GM13977 (cell line): ENCODE results near the gene RNF144B.

Experiments
- DNase-seq: peaks from one replicate; pipeline ENCODE4 v3.0.0; 2012; ENCODE audit warnings: low spot score
- CTCF ChIP-seq: IDR thresholded peaks from 2 replicates; pipeline ENCODE4 v1.5.1; 2012; ENCODE audit warnings: mild to moderate bottlenecking, control low read depth; ENCODE audit not compliant: insufficient read depth; ENCODE audit errors: extremely low read depth, missing control alignments
- in situ Hi-C: fragments of 300-500 bp; cut with MboI; formaldehyde crosslinking; loops from one replicate; pipeline ENCODE4 v1.12.0; 2022; ENCODE audit warnings: low sequenced_read_pairs, low pct_unique_long_range_greater_than_20kb, mixed read lengths, inconsistent platforms; ENCODE audit not compliant: unreplicated experiment

RNF144B gene

DNA sequence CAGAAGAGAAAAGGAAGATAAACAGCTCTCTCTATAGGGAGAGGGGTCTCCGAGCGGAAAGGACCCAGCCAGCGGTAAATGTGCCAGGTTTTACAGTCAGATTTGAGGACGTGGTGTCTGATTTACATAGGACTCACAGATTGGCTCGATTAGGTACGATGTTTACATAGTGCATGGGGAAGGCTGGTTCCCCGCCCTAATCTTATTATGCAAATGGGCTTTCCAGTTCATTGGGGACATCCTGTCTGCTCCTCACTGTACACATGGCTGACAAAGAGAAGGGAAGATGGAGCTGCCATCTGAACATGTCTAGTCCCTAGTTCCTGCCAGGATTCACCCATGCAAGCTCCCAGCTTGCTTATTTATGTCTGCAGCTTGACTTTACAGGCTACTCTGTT, 119.9 kb downstream of the RNF144B start:
- in situ Hi-C loops: loop anchor here (10.0 kb wide), 1 partner anchor 172 kb away; no protein-coding TSS in a partner anchor
- no peak for TF ChIP-seq CTCF
- DNase-seq: no peak

DNA sequence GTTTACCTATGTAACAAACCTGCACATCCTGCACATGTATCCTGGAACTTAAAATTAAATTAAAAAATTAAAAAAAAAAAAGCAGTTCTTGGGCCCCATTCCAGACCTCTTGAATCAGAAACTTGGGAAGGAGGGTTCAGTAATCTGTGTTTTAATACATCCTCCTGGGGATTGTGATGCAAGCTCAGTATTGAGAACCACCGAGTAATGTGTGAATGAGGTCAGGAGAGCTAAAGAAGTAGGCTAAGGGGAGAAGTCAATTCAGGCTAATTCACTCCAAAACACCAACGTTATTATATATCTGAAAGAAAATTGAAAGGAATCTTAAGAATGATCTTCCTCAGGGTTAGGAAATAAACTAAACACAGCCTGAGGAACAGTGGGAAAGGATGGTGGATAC, 120.4 kb downstream of the RNF144B start:
- no peak for DNase-seq
- TF ChIP-seq CTCF: no peak
- in situ Hi-C loops: loop anchor here (10.0 kb wide), 1 partner anchor 173 kb away; no protein-coding TSS in a partner anchor

DNA sequence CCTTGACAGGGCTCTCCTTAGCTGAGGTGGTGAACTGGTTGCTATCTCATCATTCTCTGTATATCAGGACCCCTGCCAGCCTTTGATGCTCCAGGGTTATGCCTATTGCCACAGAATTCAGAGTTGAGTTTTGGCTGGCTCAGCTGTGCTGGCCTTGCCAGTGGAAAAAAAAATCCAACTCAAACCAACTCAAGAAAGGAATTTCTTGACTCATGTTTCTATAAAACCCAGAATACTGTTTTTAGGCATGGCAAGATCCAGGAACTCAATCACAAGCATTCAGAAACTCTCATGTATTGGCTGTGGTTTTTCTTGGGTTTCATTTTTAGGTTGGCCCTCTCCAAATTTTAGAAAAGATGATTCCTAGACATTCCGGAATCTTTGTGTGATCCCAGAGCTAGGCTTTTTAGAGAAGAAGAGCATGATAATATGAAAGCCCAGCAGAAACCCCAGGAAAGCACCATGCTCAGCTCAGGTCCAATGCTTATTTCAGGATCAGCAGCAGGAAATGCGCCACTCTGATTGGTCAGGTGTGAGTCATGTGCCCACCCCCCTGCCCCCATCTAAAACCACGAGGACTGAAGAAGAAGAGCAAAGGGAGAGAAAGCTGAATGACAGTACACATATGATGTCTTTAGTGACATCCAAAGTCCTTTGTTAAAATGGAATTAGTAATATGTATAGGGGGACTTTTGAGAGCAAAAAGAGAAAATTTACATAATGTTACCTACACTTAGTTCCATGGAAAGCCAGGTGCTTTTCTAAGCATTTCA, 122.9 kb downstream of the RNF144B start:
- DNase-seq: no peak
- in situ Hi-C loops: loop anchor here (10.0 kb wide), 1 partner anchor 175 kb away; no protein-coding TSS in a partner anchor

GRCh38 chr6:18510644-18511033, 123.5 kb downstream of the RNF144B start:
- in situ Hi-C loops: no loop called here
- no peak for DNase-seq
- no peak for TF ChIP-seq CTCF

More for the DNA sequence above, 122.9 kb downstream of the RNF144B start:
- no peak for TF ChIP-seq CTCF

DNA sequence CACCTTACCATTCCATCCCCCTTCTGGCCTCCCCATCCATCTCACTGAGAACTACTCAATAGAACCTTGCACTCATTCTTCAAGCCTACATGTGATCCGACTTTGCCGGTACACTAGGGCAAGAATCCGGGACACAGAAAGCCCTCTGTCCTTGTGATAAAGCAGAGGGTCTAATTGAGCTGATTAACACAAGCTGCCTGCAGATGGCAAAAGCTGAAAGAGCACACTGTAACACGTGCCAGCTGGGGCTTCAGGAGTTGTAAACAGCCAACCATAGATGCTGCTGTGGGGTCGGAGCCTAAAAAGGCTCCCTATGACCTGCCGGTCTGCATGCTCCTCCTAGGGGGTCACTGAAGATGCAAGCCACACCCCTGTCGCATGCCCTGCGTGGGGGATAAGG, 124.1 kb downstream of the RNF144B start:
- no peak for DNase-seq
- no peak for TF ChIP-seq CTCF
- in situ Hi-C loops: no loop called here

DNA sequence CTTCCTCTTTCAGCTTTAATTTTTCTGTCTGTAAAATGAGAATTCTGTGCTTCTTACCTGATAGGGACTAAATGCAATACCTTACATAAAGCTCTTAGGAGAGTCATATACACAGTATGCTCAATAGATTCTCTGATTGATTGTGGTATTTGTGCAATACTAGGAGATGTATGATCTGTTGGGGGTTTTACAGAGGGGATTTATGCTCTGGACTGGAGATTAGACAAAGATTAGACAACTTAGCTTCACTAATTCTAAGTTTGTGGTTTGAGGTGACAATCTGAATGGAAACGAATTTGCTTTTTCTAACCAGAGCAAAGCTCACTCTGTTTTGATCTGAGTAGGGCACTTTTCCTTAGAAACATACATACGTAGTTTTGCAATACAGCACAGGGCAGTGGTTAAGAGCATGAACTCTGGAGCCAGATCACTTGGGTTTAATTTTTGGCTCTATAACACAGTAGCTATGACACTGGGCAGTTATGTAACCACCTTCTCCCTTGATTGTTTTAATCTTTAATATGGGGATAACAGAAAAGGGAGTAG, 126.2 kb downstream of the RNF144B start:
- in situ Hi-C loops: no loop called here
- DNase-seq: no peak
- no peak for TF ChIP-seq CTCF
